GM21381 (cell line): Measurements from ENCODE around the gene MYCBP2.
"Not testable (repeated sequence)": the region's sequence is repeated elsewhere in the genome, so short reads cannot be mapped to it uniquely, and the experiment has no call there.

Source experiments
- ATAC-seq: cut with Tn5 transposase; IDR thresholded peaks from one replicate; pipeline ENCODE4 v1.9.1; 2021; ENCODE audit warnings: mild to moderate bottlenecking, moderate library complexity; ENCODE audit not compliant: unreplicated experiment

MYCBP2 gene, protein sequence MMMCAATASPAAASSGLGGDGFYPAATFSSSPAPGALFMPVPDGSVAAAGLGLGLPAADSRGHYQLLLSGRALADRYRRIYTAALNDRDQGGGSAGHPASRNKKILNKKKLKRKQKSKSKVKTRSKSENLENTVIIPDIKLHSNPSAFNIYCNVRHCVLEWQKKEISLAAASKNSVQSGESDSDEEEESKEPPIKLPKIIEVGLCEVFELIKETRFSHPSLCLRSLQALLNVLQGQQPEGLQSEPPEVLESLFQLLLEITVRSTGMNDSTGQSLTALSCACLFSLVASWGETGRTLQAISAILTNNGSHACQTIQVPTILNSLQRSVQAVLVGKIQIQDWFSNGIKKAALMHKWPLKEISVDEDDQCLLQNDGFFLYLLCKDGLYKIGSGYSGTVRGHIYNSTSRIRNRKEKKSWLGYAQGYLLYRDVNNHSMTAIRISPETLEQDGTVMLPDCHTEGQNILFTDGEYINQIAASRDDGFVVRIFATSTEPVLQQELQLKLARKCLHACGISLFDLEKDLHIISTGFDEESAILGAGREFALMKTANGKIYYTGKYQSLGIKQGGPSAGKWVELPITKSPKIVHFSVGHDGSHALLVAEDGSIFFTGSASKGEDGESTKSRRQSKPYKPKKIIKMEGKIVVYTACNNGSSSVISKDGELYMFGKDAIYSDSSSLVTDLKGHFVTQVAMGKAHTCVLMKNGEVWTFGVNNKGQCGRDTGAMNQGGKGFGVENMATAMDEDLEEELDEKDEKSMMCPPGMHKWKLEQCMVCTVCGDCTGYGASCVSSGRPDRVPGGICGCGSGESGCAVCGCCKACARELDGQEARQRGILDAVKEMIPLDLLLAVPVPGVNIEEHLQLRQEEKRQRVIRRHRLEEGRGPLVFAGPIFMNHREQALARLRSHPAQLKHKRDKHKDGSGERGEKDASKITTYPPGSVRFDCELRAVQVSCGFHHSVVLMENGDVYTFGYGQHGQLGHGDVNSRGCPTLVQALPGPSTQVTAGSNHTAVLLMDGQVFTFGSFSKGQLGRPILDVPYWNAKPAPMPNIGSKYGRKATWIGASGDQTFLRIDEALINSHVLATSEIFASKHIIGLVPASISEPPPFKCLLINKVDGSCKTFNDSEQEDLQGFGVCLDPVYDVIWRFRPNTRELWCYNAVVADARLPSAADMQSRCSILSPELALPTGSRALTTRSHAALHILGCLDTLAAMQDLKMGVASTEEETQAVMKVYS (N-terminal part only)

DNA sequence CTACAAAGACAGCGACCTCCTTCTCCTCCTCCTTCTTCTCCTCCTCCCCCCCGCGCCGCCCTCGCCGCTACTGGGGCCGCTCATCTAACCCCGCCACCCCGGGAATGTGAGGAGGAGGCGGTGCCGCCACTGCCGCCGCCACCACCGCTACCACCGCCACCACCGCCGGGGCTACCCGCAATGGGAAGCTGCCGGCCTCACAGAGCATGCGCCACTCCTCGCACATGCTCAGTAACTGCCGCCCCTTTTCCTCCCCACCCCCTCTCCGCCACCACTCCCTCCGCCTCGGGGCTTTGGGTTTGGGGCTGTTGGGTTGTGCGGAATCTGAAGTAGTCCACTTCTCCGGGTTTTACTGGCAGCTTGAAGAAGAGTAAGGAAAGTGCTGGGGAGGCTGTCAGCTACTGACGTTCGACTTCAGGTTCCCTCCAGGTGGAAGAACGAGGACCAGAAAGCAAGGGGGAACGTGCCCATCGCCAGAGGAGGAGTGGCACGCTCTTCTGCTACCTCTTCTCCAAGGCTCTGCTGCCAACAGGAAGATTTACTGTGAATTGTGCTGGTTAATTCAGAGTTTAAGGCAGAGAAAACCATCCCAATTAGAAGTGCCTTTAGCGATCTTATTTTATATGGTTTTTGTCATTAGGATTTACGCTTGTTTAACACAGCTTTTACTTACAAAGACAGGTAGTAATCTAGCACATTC is at the start of gene MYCBP2:
MYCBP2 (minus strand) TSS at position 190 of the 700 bp plus-strand sequence. CDS start 319 bp downstream, outside the sequence.
- ATAC-seq, result peak; percentile 45

DNA sequence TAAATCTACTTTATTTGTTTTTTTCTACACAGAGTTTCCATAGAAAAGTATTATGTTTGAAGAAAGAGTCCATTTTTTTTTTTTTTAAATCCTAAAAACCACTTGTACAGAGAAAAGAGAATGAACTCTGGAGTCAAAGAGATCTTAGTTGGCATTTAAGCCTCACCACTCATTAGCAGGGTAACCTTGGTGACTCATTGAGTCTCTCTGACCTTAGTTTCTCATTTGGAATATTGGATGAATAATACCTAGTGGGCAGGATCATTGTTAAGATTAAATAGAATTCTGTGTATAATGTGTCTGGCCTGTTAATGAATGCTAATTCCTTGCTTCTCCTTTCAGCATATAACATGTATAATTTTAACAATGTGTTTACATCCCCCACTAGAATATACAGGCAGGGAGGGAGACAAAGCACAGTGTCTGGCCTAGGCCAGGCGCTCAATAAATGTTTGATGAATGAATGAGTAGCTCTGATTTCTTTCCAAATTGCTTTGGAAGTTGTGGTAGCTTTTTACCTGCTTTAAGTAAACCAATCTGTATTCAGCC is 48.7 kb upstream of the MYCBP2 start:
- ATAC-seq, result no peak

DNA sequence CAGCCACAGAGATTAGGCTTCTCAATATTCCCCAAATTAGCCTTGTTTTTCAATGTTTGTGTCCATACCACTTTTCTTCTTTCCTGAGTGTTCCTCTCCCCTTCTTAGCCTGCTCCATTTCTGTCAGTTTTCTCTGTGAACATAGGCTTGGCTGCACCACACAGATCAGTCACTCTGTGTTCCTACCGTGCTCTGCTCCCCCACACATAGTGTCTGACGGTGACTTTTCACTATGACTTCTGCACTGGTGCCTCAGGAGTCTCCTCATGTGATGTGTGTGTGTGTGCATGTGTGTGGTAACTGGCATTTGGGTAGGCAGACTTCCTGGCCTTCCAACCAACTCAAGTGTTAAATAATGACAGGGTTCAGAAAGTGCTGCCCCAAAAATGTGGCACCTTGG is 47.9 kb upstream of the MYCBP2 start:
- ATAC-seq, result no peak

DNA sequence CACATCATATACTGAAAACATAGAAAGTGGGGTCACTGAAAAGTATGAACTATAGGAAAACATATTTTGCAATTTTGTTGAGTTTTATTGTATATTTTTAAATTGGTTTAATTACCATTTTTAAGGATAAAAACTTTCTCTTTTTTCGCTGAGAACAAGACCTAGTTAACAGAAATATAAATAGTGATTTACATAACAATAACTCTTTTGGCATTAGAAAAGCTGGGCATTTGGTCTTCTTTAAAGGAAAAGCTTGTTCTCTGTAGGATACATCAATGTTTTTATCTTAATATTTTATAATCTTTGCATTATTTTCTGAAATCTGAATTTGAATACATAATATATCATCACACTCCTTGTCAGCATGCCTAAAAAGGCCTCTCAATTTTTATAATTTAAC is 47.4 kb upstream of the MYCBP2 start:
- ATAC-seq, result no peak

DNA sequence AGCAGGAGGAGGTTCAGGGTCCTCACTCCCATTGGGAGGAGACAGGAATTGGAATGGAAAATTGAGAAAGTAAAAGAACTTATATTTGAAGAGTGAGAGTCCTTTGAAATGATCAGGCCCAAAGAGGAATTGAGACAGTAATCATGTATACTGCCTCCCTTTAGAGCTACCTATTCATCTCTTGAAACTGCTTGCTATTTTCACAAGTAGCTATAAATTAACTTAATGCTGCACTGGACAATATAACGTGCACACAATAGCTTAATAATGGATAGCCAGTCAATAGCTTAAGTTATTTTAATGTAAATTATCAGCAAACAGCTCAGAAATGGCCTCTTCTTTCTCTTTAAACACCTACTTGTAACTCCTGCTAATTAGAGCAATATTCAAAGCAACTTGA is 46.6 kb upstream of the MYCBP2 start:
- ATAC-seq, result no peak

DNA sequence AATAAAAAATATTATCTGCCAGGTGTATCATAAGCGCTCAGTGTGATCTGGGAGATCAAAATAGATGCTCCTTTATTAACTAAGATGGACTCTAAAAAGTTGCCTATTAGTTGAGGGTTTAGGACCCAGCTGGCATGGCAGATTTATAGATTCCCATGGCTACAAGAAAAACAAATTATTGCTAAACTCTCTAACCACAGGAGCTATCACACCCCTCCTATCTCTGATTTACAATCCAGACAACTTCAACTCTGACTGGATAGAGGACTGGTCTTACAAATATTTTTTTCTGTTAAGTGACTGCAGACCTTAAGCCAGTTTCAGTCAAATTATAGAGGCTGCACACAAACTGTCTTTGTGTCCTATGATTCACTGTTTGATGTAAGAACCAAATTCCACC is 45.4 kb upstream of the MYCBP2 start:
- no peak for ATAC-seq

DNA sequence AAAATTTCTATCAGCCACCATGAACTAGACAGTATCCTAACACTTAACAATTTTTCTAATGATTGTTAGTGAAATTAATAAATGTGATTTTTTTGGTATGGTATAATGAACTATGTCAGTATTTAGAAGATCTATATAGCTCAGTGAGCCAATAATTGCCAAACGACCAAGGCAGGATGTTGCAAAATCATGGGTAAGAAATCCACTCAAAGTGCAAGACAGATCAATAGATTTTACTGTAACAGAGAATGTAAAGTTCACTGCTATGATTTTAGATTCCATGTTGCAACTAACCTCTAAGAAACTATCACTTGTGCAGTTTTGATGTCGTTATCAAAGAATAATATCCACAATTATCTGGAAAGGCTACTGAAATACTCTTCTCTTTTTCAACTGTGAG is 44.0 kb upstream of the MYCBP2 start:
- ATAC-seq, result no peak

DNA sequence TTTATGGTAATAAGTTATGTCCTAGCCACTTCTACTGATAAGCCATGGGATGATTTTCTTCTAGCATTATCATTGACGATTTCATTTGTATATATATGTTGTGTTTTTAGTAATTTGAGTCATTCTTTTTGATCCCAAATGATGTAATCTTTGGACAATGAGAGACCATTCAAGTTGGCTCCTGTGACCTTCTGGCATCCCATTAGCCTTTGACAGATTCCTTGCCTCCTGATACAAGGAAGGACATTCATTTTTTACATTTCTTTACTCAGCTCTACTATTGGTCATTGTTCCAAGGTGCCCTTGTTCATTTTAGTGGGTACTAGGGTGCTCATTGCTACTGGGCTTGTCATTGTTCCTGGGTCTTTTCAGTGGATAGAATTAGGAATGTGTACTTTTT is 35.3 kb upstream of the MYCBP2 start:
- no peak for ATAC-seq

DNA sequence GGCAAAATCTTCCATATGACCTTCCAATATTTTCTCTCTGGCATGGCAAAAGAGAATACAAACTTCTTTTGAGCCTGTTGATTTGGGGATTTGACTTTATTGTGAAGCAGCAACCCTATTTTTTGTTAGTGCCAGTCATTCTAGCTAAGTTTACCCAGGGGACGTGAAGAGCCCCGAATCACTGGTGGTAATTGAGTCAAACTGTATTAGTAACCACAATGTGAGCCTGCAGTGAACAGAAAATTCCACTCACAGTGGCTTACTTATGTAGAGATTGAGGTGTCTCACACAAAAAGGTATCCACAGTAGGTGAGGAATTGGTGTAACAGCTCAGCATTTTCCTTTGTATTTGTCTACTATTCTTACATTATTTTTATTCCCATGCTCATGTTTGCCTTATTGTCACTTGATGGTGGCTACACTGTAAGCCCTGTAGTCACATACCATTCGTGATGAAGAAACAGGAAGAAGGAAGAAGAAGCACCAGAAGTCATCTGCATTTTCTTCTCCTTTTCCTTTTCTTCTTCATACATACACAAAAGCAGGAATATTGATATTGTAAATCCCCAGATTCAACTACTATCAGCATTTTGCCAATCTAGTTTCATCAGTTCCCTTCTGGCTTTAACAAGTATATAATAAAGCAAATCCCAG is 33.3 kb upstream of the MYCBP2 start:
- no peak for ATAC-seq

DNA sequence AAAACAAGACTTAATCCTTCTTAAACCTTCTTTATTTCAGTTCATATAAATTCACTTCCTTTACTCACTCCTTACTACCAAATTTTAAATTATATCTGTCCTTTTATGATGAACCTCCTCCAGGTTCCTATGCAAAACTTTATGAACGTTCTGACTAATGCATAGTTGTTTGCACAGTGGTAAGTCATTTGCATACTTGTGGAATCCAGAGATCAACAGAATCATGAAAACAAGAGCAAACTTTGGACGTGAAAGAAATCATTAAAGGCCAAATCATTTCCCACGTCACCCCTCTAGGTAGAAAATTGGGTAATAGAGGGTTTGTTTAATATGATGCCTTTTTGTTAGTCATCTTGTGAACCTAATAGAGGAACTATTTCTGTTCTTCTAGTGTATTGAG is 32.3 kb upstream of the MYCBP2 start:
- no peak for ATAC-seq

DNA sequence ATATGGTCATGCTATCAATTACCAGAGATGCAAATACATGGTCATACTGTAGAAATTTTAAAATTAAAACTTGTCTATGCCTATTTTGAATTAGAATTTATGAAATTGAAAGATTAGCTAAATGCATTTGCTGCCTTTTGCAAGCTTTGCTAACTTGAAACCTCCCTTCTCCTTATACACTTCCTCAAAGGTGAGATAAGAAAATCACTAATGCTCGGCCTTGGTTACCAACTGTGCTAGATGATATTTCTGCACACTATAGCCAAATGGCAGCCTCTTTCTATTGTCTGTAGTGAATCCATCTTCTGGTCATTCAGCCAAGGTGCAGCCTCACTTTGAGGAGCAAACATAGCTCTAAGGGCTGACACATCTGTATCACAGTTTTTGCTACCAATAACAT is 31.1 kb upstream of the MYCBP2 start:
- no peak for ATAC-seq

DNA sequence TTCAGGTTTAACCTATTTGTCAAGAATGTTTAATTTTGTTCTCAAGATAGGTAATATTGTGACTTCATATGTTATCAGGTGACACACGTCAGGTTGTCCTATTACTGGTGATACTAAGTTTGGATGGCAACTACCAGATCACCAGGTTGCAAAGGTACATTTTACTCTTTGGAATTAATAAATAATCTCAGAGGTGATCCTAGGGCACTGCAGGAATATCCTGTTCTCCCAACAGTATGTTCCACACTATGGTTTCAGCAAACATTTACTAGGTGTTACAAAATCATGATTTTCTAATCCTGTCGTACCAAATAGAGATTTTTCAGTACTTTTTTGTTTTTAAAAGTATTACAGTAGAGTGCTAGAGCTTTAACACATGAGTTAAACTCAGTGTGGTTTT is 29.3 kb upstream of the MYCBP2 start:
- no peak for ATAC-seq

DNA sequence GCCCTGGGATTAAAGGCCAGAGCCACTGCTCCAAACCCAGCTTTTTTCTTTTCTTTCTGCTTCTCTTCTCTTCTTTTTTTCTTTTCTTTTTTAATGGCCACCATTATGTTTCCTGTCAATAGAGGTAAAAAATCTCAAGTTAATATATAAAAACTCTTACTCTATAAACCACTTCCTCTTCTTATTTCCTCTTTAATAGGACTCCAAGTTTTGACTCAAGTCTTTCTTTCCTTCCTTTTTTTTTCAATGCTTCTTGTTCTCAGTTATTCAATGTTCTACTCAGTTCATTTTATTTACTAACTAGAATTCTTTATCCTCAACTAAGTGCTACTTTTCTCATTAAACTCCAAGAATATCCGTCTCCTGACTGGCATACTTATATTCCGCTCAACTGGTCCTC is 27.1 kb upstream of the MYCBP2 start:
- ATAC-seq, result no peak

DNA sequence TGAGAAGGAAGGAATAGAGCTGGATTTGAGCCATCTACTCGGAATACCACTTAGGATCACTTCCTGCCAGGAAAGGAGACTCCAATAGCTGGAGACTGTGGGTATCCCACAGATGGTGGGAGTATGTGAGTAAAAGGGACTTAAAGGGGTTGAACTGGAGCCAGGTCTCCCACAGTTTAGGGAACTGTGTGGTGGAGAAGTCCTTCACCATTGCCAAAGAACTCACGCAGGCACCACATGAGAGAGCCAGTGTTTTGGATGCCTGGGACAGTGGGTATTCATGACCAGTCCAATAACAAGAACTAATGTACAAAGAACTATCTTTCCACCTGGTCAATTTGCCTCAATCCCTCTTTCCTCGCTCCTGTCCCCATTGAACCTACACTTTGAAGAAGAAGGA is 24.4 kb upstream of the MYCBP2 start:
- ATAC-seq, result no peak

DNA sequence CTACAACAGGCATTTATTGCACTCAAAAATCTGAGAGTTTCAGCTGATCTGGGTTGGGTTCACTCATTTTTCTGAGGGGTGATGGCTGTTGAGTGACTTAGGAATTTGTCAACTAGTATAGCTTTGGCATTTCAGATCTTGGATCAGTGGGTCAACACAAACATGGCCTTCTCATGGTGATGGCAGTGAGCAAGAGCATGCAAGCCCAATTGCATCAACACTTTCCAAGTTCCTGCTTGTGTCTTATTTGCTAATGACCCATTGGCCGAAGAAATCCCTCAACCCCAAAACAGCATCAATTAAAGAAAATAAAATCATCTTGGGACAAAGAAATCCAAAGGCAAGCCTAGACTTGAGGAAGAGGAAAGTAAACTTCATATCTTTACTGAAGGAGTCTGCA is 23.9 kb upstream of the MYCBP2 start:
- ATAC-seq, result no peak

DNA sequence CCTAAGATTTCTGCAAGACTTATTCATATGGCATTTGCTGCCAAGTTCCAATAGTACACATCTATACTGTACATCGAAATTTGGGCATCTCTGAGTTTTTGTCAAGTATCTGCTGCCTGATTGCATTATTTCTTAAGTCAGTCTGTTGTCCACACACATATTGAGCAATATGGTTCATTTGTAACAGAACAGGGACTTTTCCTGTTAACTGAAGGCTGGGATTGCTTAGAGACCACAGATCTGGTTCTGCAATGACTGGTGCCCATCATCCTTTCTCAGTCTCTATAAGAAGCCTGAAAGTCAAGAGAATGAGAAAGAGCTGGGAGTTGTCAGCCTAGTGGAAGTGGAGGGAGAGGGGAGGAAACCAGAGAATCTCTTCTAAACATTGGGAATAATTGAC is 22.5 kb upstream of the MYCBP2 start:
- no peak for ATAC-seq

DNA sequence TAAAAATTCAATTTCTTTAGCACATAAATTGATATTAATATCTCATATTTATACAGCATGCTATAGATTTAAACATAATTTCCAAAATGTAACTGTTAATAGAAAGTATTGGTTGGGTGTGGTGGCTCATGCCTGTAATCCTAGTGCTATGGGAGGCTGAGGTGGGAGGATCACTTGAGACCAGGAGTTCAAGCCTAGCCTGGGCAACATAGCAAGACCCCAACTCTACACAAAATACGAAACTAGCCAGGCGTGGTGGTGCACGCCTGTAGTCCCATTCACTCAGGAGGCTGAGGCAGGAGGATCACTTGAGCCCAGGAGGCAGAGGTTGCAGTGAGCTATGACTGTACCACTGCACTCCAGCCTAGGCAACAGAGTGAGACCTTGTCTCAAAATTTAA is 20.5 kb upstream of the MYCBP2 start:
- ATAC-seq, result not testable (repeated sequence)

DNA sequence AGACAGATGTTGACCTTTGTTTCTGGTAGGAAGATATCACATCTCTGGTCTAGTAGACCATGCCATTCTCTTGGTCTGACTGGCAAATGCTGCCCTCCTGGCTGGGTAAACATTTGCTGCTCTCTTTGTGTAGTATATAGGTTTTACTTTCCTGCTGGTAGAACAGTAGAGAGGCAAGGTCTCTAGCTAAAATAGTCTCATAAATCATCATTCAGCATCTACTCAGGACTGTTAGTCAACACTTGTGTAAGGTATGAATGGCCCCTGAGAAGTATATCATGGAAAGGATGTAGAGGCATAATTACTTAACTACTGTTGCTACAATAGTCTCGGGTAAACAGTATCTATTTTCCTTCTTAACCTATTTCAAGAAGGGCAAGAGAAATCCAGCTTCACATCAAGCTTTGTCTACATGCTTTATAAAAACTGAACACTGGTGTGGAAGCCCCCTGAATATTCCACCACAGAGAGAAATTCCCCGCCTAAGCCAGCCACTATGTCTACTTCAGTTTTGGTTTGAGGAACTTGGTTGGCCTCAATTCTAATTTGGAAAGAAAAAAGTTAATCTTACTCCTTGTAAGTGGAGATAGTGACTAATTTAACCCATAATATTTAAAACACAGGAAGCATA is 18.4 kb upstream of the MYCBP2 start:
- peak; percentile 54 for ATAC-seq

DNA sequence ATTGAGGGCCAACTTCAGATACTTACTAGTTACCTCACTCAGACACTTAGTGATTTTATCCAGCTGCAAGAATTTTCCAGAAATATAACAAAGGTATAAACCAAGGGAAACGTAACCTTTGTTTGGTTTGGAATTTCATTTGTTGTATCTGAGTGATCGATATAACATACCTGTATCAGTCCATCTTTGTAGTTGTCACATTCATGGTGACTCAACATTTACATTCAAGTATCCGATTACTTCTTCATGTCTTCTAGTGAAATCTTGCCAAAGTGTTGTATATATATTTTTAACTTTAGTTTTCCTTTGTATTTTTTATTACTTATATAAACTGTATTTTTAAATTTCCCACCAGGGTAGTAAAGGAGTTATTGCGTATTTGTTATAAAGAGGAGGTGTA is 16.9 kb upstream of the MYCBP2 start:
- no peak for ATAC-seq
